Measurements from ENCODE around the gene SMAD7. TPM values are rescaled to one million over a fixed set of nuclear protein-coding genes. Genes with fewer than 3 reads are reported as not detected.
A peak's percentile ranks its signal among the peaks of the same experiment; 100 is the strongest.

Gene SMAD7
- total and polyA plus RNA-seq, 4 experiments from 2014 or later, result 2.7 to 31.2 (median 17.9) TPM

DNA sequence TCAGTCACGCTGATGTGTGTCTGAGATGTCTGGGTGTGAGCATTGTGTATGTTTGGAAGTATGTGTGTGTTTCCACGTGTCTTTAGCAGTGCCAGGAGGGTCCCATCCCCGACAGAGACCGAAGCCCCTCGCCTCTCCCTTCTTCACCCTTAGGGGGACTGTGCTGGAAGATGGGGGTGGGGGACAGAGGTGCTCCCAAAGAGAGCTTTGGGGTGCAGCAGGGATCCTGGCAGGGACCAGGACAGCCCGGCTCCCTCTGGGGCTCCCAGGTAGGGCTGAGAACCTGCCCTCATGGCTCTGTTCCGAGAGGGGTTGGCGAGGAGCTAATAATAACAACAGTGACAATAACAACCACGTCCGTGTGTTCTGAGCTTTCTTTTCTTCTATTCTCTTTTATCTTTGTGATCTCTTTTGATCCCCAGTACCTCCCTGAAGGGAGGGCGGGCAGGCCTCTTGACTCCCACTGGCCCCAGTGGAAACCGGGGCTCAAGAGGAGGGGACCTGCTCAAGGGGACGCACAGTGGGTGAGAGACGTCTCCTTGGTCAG lies 57.6 kb downstream of the SMAD7 start:
- POLR2A ChIA-PET (ENCODE audit: partially characterized antibody), result interaction anchor here (0.6 kb wide), 1 partner anchor 191 kb away, joined by 3 read pairs; no protein-coding TSS in a partner anchor
- H3K27me3 Mint-ChIP-seq, result no peaks in the 10 kb centered on the region
- Histone ChIP-seq H3K27me3 (ENCODE audit: insufficient read depth, low read length) (no peaks in the 10 kb centered on the region), H3K9me3 (ENCODE audit: control insufficient read depth in 1 of 2, low read length in 2 of 2) (no peaks in the 10 kb centered on the region), H3K27ac (ENCODE audit: low read depth, low read length) (no peak overlapping the region), H3K36me3 (ENCODE audit: insufficient read depth, low read length) (no peaks in the 10 kb centered on the region), H3K4me1 (ENCODE audit: insufficient read depth, low read length) (no peaks in the 10 kb centered on the region), H3K4me3 (ENCODE audit: low read length in 2 of 2) (no peak overlapping the region)
- CTCF ChIA-PET (ENCODE audit: partially characterized antibody), result no interaction called here
- H3K4me1 Mint-ChIP-seq, result peaks cover 5 to 9% (median 7%) of the 10 kb centered on the region in 4 donors
- no peaks in the 10 kb centered on the region for H3K36me3 Mint-ChIP-seq
- no peak overlapping the region for H3K4me3 Mint-ChIP-seq
- H3K9me3 Mint-ChIP-seq, result peaks cover 0 to 1% (median 0%) of the 10 kb centered on the region in 8 donors
- DNase-seq, result no peak
- intact Hi-C loops (cut with micrococcal nuclease), result no loop called here
- no peak overlapping the region for H3K27ac Mint-ChIP-seq

DNA sequence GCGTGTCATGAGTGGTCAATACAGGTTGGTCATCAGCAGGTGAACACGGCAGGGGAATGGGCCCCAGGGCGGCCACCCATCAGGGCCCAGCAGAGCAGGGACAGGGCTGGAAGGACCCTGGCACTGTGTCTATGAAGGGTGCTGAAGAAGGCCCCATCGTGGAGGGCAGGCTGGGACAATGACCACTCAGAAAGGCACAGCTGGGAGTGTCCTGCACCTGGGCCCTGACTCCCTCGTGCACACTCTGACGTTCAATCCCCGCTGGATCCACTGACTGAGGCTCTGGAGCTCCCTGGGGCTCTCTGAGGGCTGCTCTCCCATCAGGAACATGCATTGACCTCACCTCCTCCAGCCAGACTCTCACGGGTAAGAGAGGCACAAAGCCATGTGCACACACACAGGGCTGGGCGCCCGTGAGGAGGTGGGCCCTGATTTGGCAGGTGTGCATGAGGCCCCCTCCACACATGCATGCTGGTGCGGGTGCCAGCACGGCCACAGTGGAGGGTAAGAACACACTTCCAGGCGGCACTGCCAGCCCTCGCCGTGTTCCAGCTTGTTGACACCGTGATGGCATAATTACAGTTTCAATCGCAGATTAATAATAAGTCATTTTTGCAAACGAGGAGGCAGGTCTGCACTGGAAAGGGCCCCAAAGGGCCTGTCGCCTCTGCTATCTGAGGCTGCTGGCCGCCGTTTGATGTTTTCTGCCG lies 58.5 kb downstream of the SMAD7 start:
- intact Hi-C loops (cut with micrococcal nuclease), result no loop called here
- no peak overlapping the region for H3K4me3 Mint-ChIP-seq
- peaks cover 5 to 10% (median 7%) of the 10 kb centered on the region in 4 donors for H3K4me1 Mint-ChIP-seq
- ChIA-PET POLR2A (ENCODE audit: partially characterized antibody) (no interaction called here), CTCF (ENCODE audit: partially characterized antibody) (no interaction called here)
- H3K36me3 Mint-ChIP-seq, result no peaks in the 10 kb centered on the region
- peaks cover 0 to 1% (median 0%) of the 10 kb centered on the region in 8 donors for H3K9me3 Mint-ChIP-seq
- H3K27me3 Mint-ChIP-seq, result no peaks in the 10 kb centered on the region
- no peaks in the 10 kb centered on the region for H3K36me3 ChIP-seq (ENCODE audit: insufficient read depth, low read length)
- no peaks in the 10 kb centered on the region for H3K27me3 ChIP-seq (ENCODE audit: insufficient read depth, low read length)
- peak overlapping the region in 1 of 7 donors; percentile 0 for H3K27ac Mint-ChIP-seq
- no peak overlapping the region for H3K4me3 ChIP-seq (ENCODE audit: low read length in 2 of 2)
- no peaks in the 10 kb centered on the region for H3K4me1 ChIP-seq (ENCODE audit: insufficient read depth, low read length)
- no peak overlapping the region for H3K27ac ChIP-seq (ENCODE audit: low read depth, low read length)
- DNase-seq, result no peak
- H3K9me3 ChIP-seq (ENCODE audit: control insufficient read depth in 1 of 2, low read length in 2 of 2), result no peaks in the 10 kb centered on the region

GRCh38 chr18:48891721-48892120 lies 59.0 kb downstream of the SMAD7 start:
- H3K4me3 Mint-ChIP-seq, result no peak overlapping the region
- intact Hi-C loops (cut with micrococcal nuclease), result no loop called here
- H3K27ac Mint-ChIP-seq, result no peak overlapping the region
- H3K27me3 Mint-ChIP-seq, result no peaks in the 10 kb centered on the region
- no peak for DNase-seq
- H3K9me3 ChIP-seq (ENCODE audit: control insufficient read depth in 1 of 2, low read length in 2 of 2), result no peaks in the 10 kb centered on the region
- H3K9me3 Mint-ChIP-seq, result peaks cover 0 to 1% (median 0%) of the 10 kb centered on the region in 8 donors
- ChIA-PET POLR2A (ENCODE audit: partially characterized antibody) (no interaction called here), CTCF (ENCODE audit: partially characterized antibody) (no interaction called here)
- H3K4me3 ChIP-seq (ENCODE audit: low read length in 2 of 2), result no peak overlapping the region
- no peaks in the 10 kb centered on the region for H3K4me1 ChIP-seq (ENCODE audit: insufficient read depth, low read length)
- no peaks in the 10 kb centered on the region for H3K27me3 ChIP-seq (ENCODE audit: insufficient read depth, low read length)
- H3K4me1 Mint-ChIP-seq, result peaks cover 1 to 12% (median 7%) of the 10 kb centered on the region in 4 donors
- H3K36me3 Mint-ChIP-seq, result no peaks in the 10 kb centered on the region
- no peak overlapping the region for H3K27ac ChIP-seq (ENCODE audit: low read depth, low read length)
- H3K36me3 ChIP-seq (ENCODE audit: insufficient read depth, low read length), result no peaks in the 10 kb centered on the region

DNA sequence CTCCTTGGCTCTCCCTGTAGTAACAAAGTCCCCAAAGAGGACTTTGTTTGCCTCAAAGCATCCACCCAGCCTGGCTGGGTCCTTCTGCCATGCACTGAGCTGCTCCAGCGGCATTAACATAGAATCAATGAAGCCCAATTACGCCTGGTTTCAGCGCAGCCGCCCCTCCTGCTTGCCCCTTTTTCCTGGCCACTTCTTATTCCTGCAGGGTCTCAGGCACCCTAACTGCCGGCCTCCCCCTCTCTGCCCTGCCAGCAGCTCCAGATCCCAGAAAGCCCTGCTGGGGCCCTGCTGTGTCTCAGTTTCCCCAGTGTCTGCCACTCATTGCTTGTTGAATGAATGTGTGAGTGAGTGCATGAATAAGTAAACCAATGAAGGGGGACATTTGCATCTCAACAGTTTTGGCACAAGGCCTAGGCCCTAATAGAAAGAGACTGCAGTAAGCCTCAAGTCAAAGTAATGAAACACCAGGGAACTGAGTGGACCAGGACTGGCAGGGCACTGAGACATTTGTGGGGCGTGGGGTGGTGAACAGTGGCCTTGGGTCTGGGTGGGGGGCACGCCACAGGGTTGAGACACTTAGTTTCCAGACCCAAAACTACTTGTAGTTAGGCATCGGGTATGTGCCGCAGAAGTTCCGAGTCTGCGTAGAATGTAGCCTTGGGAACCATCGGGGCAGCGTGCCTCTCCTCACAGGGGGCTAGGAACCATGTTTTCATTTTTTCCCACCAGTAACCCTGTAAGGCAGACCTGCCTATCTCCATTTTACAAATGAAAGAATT lies 60.6 kb downstream of the SMAD7 start:
- Histone ChIP-seq H3K27me3 (ENCODE audit: insufficient read depth, low read length) (no peaks in the 10 kb centered on the region), H3K27ac (ENCODE audit: low read depth, low read length) (no peak overlapping the region), H3K4me3 (ENCODE audit: low read length in 2 of 2) (no peak overlapping the region), H3K4me1 (ENCODE audit: insufficient read depth, low read length) (no peaks in the 10 kb centered on the region), H3K36me3 (ENCODE audit: insufficient read depth, low read length) (no peaks in the 10 kb centered on the region), H3K9me3 (ENCODE audit: control insufficient read depth in 1 of 2, low read length in 2 of 2) (no peaks in the 10 kb centered on the region)
- ChIA-PET CTCF (ENCODE audit: partially characterized antibody) (no interaction called here), POLR2A (ENCODE audit: partially characterized antibody) (no interaction called here)
- no peak for DNase-seq
- Mint-ChIP-seq H3K27ac (peak overlapping the region in 1 of 7 donors; percentile 79), H3K36me3 (no peaks in the 10 kb centered on the region), H3K9me3 (peaks cover 0 to 1% (median 0%) of the 10 kb centered on the region in 8 donors), H3K27me3 (no peaks in the 10 kb centered on the region), H3K4me1 (peaks cover 0 to 8% (median 3%) of the 10 kb centered on the region in 4 donors), H3K4me3 (no peak overlapping the region)
- intact Hi-C loops (cut with micrococcal nuclease), result no loop called here

DNA sequence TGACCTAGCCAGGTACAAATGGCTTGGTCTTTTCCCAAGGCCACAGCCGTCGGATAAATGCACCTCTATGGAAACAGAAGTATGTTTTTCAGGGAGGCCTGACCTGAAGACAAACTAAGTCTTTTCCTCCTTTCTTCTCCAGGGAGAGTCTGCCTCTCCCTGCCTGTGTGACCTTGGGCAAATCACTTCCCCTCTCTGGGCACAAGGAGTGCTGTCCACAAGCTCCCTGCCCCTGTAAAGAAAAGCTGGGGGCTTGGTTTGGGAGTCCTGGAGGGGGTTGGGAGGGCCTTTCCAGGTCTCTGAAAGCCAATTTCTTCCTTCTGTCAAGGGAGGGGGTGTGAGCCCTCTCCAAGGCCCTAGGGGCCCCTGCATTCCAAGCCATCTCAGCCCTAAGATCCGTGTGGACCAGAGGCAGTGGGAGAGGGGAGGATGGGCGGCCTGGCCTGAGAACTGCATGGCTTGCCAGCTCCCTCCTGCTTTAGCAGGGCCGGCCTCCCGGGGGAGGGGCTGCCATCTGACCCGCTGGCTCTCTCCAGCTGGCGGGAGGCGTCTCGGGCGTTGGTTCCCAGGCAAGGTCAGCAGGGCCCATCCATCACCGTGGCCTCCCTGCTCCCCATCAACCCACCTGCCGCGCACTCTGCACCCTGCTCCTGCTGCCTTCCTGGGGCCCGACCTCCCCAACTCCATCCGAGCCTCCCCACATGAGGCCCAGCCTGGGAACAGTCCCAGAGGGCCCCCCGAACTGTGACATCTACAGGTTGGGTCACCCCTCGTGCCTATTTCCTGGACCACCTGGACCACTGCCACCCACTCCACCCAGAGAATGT lies 61.4 kb downstream of the SMAD7 start:
- no peaks in the 10 kb centered on the region for H3K9me3 ChIP-seq (ENCODE audit: control insufficient read depth in 1 of 2, low read length in 2 of 2)
- H3K4me3 ChIP-seq (ENCODE audit: low read length in 2 of 2), result no peak overlapping the region
- no peak overlapping the region for H3K27ac ChIP-seq (ENCODE audit: low read depth, low read length)
- H3K27me3 Mint-ChIP-seq, result no peaks in the 10 kb centered on the region
- ChIA-PET CTCF (ENCODE audit: partially characterized antibody) (no interaction called here), POLR2A (ENCODE audit: partially characterized antibody) (no interaction called here)
- H3K27ac Mint-ChIP-seq, result peak overlapping the region in 1 of 7 donors; percentile 52
- intact Hi-C loops (cut with micrococcal nuclease), result no loop called here
- H3K36me3 Mint-ChIP-seq, result no peaks in the 10 kb centered on the region
- peaks cover 2 to 8% (median 5%) of the 10 kb centered on the region in 4 donors for H3K4me1 Mint-ChIP-seq
- H3K4me1 ChIP-seq (ENCODE audit: insufficient read depth, low read length), result no peaks in the 10 kb centered on the region
- no peak for DNase-seq
- peaks cover 0 to 1% (median 0%) of the 10 kb centered on the region in 8 donors for H3K9me3 Mint-ChIP-seq
- H3K4me3 Mint-ChIP-seq, result no peak overlapping the region
- H3K27me3 ChIP-seq (ENCODE audit: insufficient read depth, low read length), result no peaks in the 10 kb centered on the region
- H3K36me3 ChIP-seq (ENCODE audit: insufficient read depth, low read length), result no peaks in the 10 kb centered on the region

GRCh38 chr18:48888773-48889080 lies 62.0 kb downstream of the SMAD7 start:
- Mint-ChIP-seq H3K36me3 (no peaks in the 10 kb centered on the region), H3K9me3 (peaks cover 0 to 1% (median 0%) of the 10 kb centered on the region in 8 donors), H3K4me1 (peaks cover 2 to 8% (median 6%) of the 10 kb centered on the region in 4 donors), H3K27me3 (no peaks in the 10 kb centered on the region), H3K27ac (no peak overlapping the region), H3K4me3 (no peak overlapping the region)
- intact Hi-C loops (cut with micrococcal nuclease), result no loop called here
- Histone ChIP-seq H3K27me3 (ENCODE audit: insufficient read depth, low read length) (no peaks in the 10 kb centered on the region), H3K4me3 (ENCODE audit: low read length in 2 of 2) (no peak overlapping the region), H3K27ac (ENCODE audit: low read depth, low read length) (no peak overlapping the region), H3K4me1 (ENCODE audit: insufficient read depth, low read length) (no peaks in the 10 kb centered on the region), H3K36me3 (ENCODE audit: insufficient read depth, low read length) (no peaks in the 10 kb centered on the region), H3K9me3 (ENCODE audit: control insufficient read depth in 1 of 2, low read length in 2 of 2) (no peaks in the 10 kb centered on the region)
- POLR2A ChIA-PET (ENCODE audit: partially characterized antibody), result no interaction called here
- CTCF ChIA-PET (ENCODE audit: partially characterized antibody), result no interaction called here
- no peak for DNase-seq

Measured in CD4-positive, alpha-beta memory T cell (primary cell).